NT2/D1 (cell line): ENCODE measurements around the gene DNM3.

ENCODE experiments used
- SUZ12 ChIP-seq: IDR thresholded peaks from 2 replicates; pipeline ENCODE4 v1.6.1; 2011; ENCODE audit not compliant: insufficient read length, insufficient read depth; ENCODE audit errors: extremely low read depth
- YY1 ChIP-seq: IDR thresholded peaks from 2 replicates; pipeline ENCODE4 v1.6.1; 2011; ENCODE audit not compliant: insufficient read length, insufficient read depth

GRCh38 chr1:172453607-172454006 lies 612.3 kb downstream of the DNM3 start:
- TF ChIP-seq SUZ12 (no peak), YY1 (no peak)
